Muscle layer of colon (tissue), 2 donors: ENCODE measurements around the gene LYRM4.

Experiments
- H3K27ac ChIP-seq: one replicate; pipeline ENCODE4 v1.7.0; 2013; ENCODE audit warnings: low read depth, mild to moderate bottlenecking, low read length, moderate library complexity
- H3K27me3 ChIP-seq, 2 donors: one replicate each; pipeline ENCODE4 v1.7.0; 2013; ENCODE audit warnings: low read length in 2 of 2, mild to moderate bottlenecking in 2 of 2; ENCODE audit not compliant: insufficient read depth in 2 of 2, control insufficient read depth in 1 of 2
- H3K36me3 ChIP-seq: one replicate; pipeline ENCODE4 v1.7.0; 2013; ENCODE audit warnings: mild to moderate bottlenecking, low read length; ENCODE audit not compliant: insufficient read depth
- H3K4me1 ChIP-seq: one replicate; pipeline ENCODE4 v1.7.0; 2013; ENCODE audit warnings: mild to moderate bottlenecking, low read length; ENCODE audit not compliant: insufficient read depth
- H3K4me3 ChIP-seq, 2 donors: one replicate each; pipeline ENCODE4 v1.7.0; 2013; ENCODE audit warnings: low read length in 2 of 2, low read depth in 1 of 2, mild to moderate bottlenecking in 1 of 2, moderate library complexity in 1 of 2
- H3K9ac ChIP-seq: one replicate; pipeline ENCODE4 v1.7.0; 2013; ENCODE audit warnings: low read length
- H3K9me3 ChIP-seq: one replicate; pipeline ENCODE4 v1.7.0; 2013; ENCODE audit warnings: mild to moderate bottlenecking, low read length
- donor health status: abdominal sarcoma.
- donor health status: Adenocarcinoma of cecum.

The LYRM4 gene

GRCh38 chr6:5164092-5164491 is 96.7 kb downstream of the LYRM4 start:
- no peaks in the 10 kb centered on the region for H3K9me3 ChIP-seq
- H3K27me3 ChIP-seq = no peaks in the 10 kb centered on the region
- no peak overlapping the region for H3K27ac ChIP-seq
- no peaks in the 10 kb centered on the region for H3K36me3 ChIP-seq
- no peak overlapping the region for H3K4me3 ChIP-seq
- no peaks in the 10 kb centered on the region for H3K4me1 ChIP-seq
- no peak overlapping the region for H3K9ac ChIP-seq

GRCh38 chr6:5163247-5163646 is 97.5 kb downstream of the LYRM4 start:
- Histone ChIP-seq H3K9ac (no peak overlapping the region), H3K27me3 (no peaks in the 10 kb centered on the region), H3K4me3 (no peak overlapping the region), H3K4me1 (no peaks in the 10 kb centered on the region), H3K27ac (no peak overlapping the region), H3K36me3 (no peaks in the 10 kb centered on the region), H3K9me3 (no peaks in the 10 kb centered on the region)

GRCh38 chr6:5162355-5162754 is 98.4 kb downstream of the LYRM4 start:
- Histone ChIP-seq H3K4me3 (no peak overlapping the region), H3K4me1 (no peaks in the 10 kb centered on the region), H3K9me3 (no peaks in the 10 kb centered on the region), H3K9ac (no peak overlapping the region), H3K27me3 (no peaks in the 10 kb centered on the region), H3K27ac (no peak overlapping the region), H3K36me3 (no peaks in the 10 kb centered on the region)

- H3K27me3 ChIP-seq = no peaks in the 10 kb centered on the region
Measured at GRCh38 chr6:5160206-5160605, 100.5 kb downstream of the LYRM4 start.

GRCh38 chr6:5159162-5159561 is 101.6 kb downstream of the LYRM4 start:
- no peak overlapping the region for H3K9ac ChIP-seq

More at GRCh38 chr6:5160206-5160605, 100.5 kb downstream of the LYRM4 start:
- Histone ChIP-seq H3K36me3 (no peaks in the 10 kb centered on the region), H3K4me3 (no peak overlapping the region), H3K4me1 (no peaks in the 10 kb centered on the region), H3K9me3 (no peaks in the 10 kb centered on the region), H3K9ac (no peak overlapping the region), H3K27ac (no peak overlapping the region)

GRCh38 chr6:5158180-5158579 is 102.6 kb downstream of the LYRM4 start:
- Histone ChIP-seq H3K27ac (no peak overlapping the region), H3K9ac (no peak overlapping the region), H3K27me3 (no peaks in the 10 kb centered on the region), H3K9me3 (no peaks in the 10 kb centered on the region), H3K36me3 (no peaks in the 10 kb centered on the region), H3K4me1 (no peaks in the 10 kb centered on the region), H3K4me3 (no peak overlapping the region)

More at GRCh38 chr6:5159162-5159561, 101.6 kb downstream of the LYRM4 start:
- Histone ChIP-seq H3K27me3 (no peaks in the 10 kb centered on the region), H3K9me3 (no peaks in the 10 kb centered on the region), H3K27ac (no peak overlapping the region), H3K4me1 (no peaks in the 10 kb centered on the region), H3K4me3 (no peak overlapping the region), H3K36me3 (no peaks in the 10 kb centered on the region)

GRCh38 chr6:5157621-5158138 is 103.1 kb downstream of the LYRM4 start:
- H3K4me1 ChIP-seq = no peaks in the 10 kb centered on the region
- no peak overlapping the region for H3K27ac ChIP-seq
- H3K9ac ChIP-seq = no peak overlapping the region
- H3K27me3 ChIP-seq = no peaks in the 10 kb centered on the region
- H3K4me3 ChIP-seq = no peak overlapping the region
- H3K36me3 ChIP-seq = no peaks in the 10 kb centered on the region
- H3K9me3 ChIP-seq = no peaks in the 10 kb centered on the region

GRCh38 chr6:5156627-5157026 is 104.1 kb downstream of the LYRM4 start:
- H3K27me3 ChIP-seq = no peaks in the 10 kb centered on the region
- H3K27ac ChIP-seq = no peak overlapping the region
- H3K4me3 ChIP-seq = no peak overlapping the region
- H3K36me3 ChIP-seq = no peaks in the 10 kb centered on the region
- H3K9ac ChIP-seq = no peak overlapping the region
- no peaks in the 10 kb centered on the region for H3K4me1 ChIP-seq
- no peaks in the 10 kb centered on the region for H3K9me3 ChIP-seq

GRCh38 chr6:5155906-5156305 is 104.8 kb downstream of the LYRM4 start:
- no peaks in the 10 kb centered on the region for H3K4me1 ChIP-seq
- no peak overlapping the region for H3K27ac ChIP-seq
- no peak overlapping the region for H3K9ac ChIP-seq
- H3K27me3 ChIP-seq = no peaks in the 10 kb centered on the region
- H3K4me3 ChIP-seq = no peak overlapping the region
- H3K9me3 ChIP-seq = no peaks in the 10 kb centered on the region
- no peaks in the 10 kb centered on the region for H3K36me3 ChIP-seq

- H3K27me3 ChIP-seq = no peaks in the 10 kb centered on the region
- no peak overlapping the region for H3K9ac ChIP-seq
- no peak overlapping the region for H3K4me3 ChIP-seq
- no peaks in the 10 kb centered on the region for H3K4me1 ChIP-seq
- H3K27ac ChIP-seq = no peak overlapping the region
- H3K9me3 ChIP-seq = no peaks in the 10 kb centered on the region
- no peaks in the 10 kb centered on the region for H3K36me3 ChIP-seq
Measured at GRCh38 chr6:5153186-5153585, 107.6 kb downstream of the LYRM4 start.

- H3K4me3 ChIP-seq = no peak overlapping the region
- no peak overlapping the region for H3K9ac ChIP-seq
- H3K27ac ChIP-seq = no peak overlapping the region
Measured at GRCh38 chr6:5152460-5152859, 108.3 kb downstream of the LYRM4 start.

GRCh38 chr6:5151955-5152401 is 108.8 kb downstream of the LYRM4 start:
- no peaks in the 10 kb centered on the region for H3K36me3 ChIP-seq
- H3K9ac ChIP-seq = no peak overlapping the region
- no peak overlapping the region for H3K4me3 ChIP-seq
- no peaks in the 10 kb centered on the region for H3K27me3 ChIP-seq
- H3K4me1 ChIP-seq = no peaks in the 10 kb centered on the region
- no peaks in the 10 kb centered on the region for H3K9me3 ChIP-seq
- H3K27ac ChIP-seq = no peak overlapping the region

More at GRCh38 chr6:5152460-5152859, 108.3 kb downstream of the LYRM4 start:
- Histone ChIP-seq H3K27me3 (no peaks in the 10 kb centered on the region), H3K36me3 (no peaks in the 10 kb centered on the region), H3K4me1 (no peaks in the 10 kb centered on the region), H3K9me3 (no peaks in the 10 kb centered on the region)
